GM18498 (cell line): ENCODE measurements around the gene GABBR2.

Source experiments
- ATAC-seq: cut with Tn5 transposase; IDR thresholded peaks from one replicate; pipeline ENCODE4 v1.9.1; 2021; ENCODE audit warnings: mild to moderate bottlenecking, moderate library complexity; ENCODE audit not compliant: unreplicated experiment

GABBR2 gene

GRCh38 chr9:98724810-98725530 is 16.2 kb upstream of the GABBR2 start:
- ATAC-seq = no peak

- ATAC-seq = no peak
Observed at GRCh38 chr9:98721643-98722042, 12.9 kb upstream of the GABBR2 start.

GRCh38 chr9:98720402-98720801 is 11.7 kb upstream of the GABBR2 start:
- no peak for ATAC-seq

GRCh38 chr9:98719055-98719454 is 10.3 kb upstream of the GABBR2 start:
- no peak for ATAC-seq

- no peak for ATAC-seq
Observed at GRCh38 chr9:98714833-98715232, 6.1 kb upstream of the GABBR2 start.

- no peak for ATAC-seq
Observed at GRCh38 chr9:98712987-98713386, 4.3 kb upstream of the GABBR2 start.

- no peak for ATAC-seq
Observed at GRCh38 chr9:98709968-98710965, 1.5 kb upstream of the GABBR2 start.

- no peak for ATAC-seq
Observed at GRCh38 chr9:98708103-98708932, 417 bp downstream of the GABBR2 start.

GRCh38 chr9:98707166-98708102 is 1.3 kb downstream of the GABBR2 start:
- ATAC-seq = no peak

- no peak for ATAC-seq
Observed at GRCh38 chr9:98706651-98707165, 2.0 kb downstream of the GABBR2 start.

GRCh38 chr9:98702835-98703380 is 5.8 kb downstream of the GABBR2 start:
- ATAC-seq = no peak

GRCh38 chr9:98702340-98702739 is 6.4 kb downstream of the GABBR2 start:
- ATAC-seq = no peak

- ATAC-seq = no peak
Observed at GRCh38 chr9:98701576-98701975, 7.2 kb downstream of the GABBR2 start.

- no peak for ATAC-seq
Observed at GRCh38 chr9:98700801-98701200, 7.9 kb downstream of the GABBR2 start.

GRCh38 chr9:98698856-98699255 is 9.9 kb downstream of the GABBR2 start:
- ATAC-seq = no peak

- no peak for ATAC-seq
Observed at GRCh38 chr9:98694943-98695342, 13.8 kb downstream of the GABBR2 start.

GRCh38 chr9:98692392-98692791 is 16.3 kb downstream of the GABBR2 start:
- no peak for ATAC-seq

- ATAC-seq = no peak
Observed at GRCh38 chr9:98691890-98692289, 16.8 kb downstream of the GABBR2 start.

GRCh38 chr9:98690686-98691085 is 18.0 kb downstream of the GABBR2 start:
- no peak for ATAC-seq
